ENCODE data around the gene MSI2. TPM values are rescaled to one million over a fixed set of nuclear protein-coding genes. Genes with fewer than 3 reads are reported as not detected.

Gene MSI2
- total and polyA plus RNA-seq, 2 donors (not counting 3 experiments of a cell fraction or from before 2014, with no cell fraction given) = 20.9 to 59.3 TPM

DNA sequence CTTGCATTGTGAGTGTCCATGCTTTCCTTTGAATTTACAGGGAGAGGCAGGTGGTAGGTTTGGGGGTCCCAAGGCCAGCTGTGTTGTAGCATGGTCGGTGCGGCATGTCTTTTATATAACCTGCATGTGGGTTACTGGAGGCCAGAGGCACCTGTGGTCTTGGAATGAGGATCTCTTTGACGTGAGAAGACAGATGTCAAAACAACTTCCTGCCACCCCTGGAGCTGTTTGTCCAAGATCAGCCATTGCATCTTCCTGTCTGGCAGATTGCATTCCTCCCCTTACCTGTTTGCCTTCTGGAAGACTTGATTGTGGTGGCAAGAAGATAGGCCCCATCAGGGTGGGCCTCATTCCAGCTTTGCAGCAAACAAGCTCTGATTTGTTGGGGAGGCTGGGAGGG is 175.1 kb downstream of the MSI2 start:
- Histone ChIP-seq H3K79me2 (ENCODE audit: control insufficient read depth, insufficient read depth, low read length) (no peaks in the 10 kb centered on the region), H3K9ac (replicated peaks; ENCODE audit: extremely low read depth, insufficient read depth, low read length) (no peak overlapping the region), H3K4me1 (ENCODE audit: control insufficient read depth, extremely low read depth, insufficient read depth, low read length) (peaks cover 4% of the 10 kb centered on the region), H3K9me1 (replicated peaks; ENCODE audit: control insufficient read depth, extremely low read depth, insufficient read depth, low read length) (no peaks in the 10 kb centered on the region), H3K36me3 (ENCODE audit: control insufficient read depth in 2 of 2, extremely low read depth in 1 of 2, insufficient read depth in 2 of 2, low read length in 2 of 2) (no peaks in the 10 kb centered on the region), H3K4me3 (replicated peaks in 1 of 3; ENCODE audit: insufficient read depth in 1 of 3, low read depth in 1 of 3, low read length in 3 of 3) (no peak overlapping the region), H2AFZ (ENCODE audit: low read depth, low read length) (no peak overlapping the region), H3K27me3 (ENCODE audit: control insufficient read depth in 2 of 2, insufficient read depth in 2 of 2, low read length in 2 of 2) (no peaks in the 10 kb centered on the region), H4K20me1 (replicated peaks; ENCODE audit: control insufficient read depth, extremely low read depth, insufficient read depth, low read length) (no peaks in the 10 kb centered on the region), H3K4me2 (ENCODE audit: insufficient read depth, low read length) (no peak overlapping the region), H3K27ac (ENCODE audit: insufficient read depth, low read depth, low read length) (no peak overlapping the region), H3K9me3 (replicated peaks; ENCODE audit: control insufficient read depth, insufficient read depth, low read length) (no peaks in the 10 kb centered on the region)
- TF ChIP-seq EZH2 (IDR thresholded peaks at IDR 0.05; ENCODE audit: borderline replicate concordance, low read depth, low read length, severe bottlenecking) (no peak), POLR2A (IDR thresholded peaks at IDR 0.05; ENCODE audit: low read depth, low read length) (no peak), GATA2 (IDR thresholded peaks at IDR 0.05; ENCODE audit: insufficient read depth, insufficient read length, low read depth, low read length) (no peak), MYC (IDR thresholded peaks at IDR 0.05; ENCODE audit: low read depth, low read length) (no peak), POLR2AphosphoS5 (IDR thresholded peaks at IDR 0.05; ENCODE audit: insufficient read depth, low read depth, low read length) (no peak), JUN (IDR thresholded peaks at IDR 0.05; ENCODE audit: borderline replicate concordance, insufficient read depth, insufficient read length, low read depth) (no peak), FOS (IDR thresholded peaks at IDR 0.05; ENCODE audit: borderline replicate concordance, insufficient read depth, low read length) (no peak)
- TF ChIP-seq, protein P1, sequence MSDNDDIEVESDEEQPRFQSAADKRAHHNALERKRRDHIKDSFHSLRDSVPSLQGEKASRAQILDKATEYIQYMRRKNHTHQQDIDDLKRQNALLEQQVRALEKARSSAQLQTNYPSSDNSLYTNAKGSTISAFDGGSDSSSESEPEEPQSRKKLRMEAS (IDR thresholded peaks at IDR 0.05; ENCODE audit: insufficient read depth, insufficient read length) = no peak
- TF ChIP-seq, protein P2, sequence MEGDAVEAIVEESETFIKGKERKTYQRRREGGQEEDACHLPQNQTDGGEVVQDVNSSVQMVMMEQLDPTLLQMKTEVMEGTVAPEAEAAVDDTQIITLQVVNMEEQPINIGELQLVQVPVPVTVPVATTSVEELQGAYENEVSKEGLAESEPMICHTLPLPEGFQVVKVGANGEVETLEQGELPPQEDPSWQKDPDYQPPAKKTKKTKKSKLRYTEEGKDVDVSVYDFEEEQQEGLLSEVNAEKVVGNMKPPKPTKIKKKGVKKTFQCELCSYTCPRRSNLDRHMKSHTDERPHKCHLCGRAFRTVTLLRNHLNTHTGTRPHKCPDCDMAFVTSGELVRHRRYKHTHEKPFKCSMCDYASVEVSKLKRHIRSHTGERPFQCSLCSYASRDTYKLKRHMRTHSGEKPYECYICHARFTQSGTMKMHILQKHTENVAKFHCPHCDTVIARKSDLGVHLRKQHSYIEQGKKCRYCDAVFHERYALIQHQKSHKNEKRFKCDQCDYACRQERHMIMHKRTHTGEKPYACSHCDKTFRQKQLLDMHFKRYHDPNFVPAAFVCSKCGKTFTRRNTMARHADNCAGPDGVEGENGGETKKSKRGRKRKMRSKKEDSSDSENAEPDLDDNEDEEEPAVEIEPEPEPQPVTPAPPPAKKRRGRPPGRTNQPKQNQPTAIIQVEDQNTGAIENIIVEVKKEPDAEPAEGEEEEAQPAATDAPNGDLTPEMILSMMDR (IDR thresholded peaks at IDR 0.05; ENCODE audit: extremely low read depth in 1 of 2, insufficient read depth in 1 of 2, low read depth in 1 of 2, low read length in 2 of 2) = no peak
- no peak for FAIRE-seq
- intact Hi-C loops (cut with micrococcal nuclease) = no loop called here
- ChIA-PET CTCF (interaction anchor here (0.6 to 1.4 kb wide), 4 partner anchors 9 to 188 kb away, joined by 3 to 7 read pairs (median 4); no protein-coding TSS in a partner anchor), POLR2A (no interaction called here)
- no TSS peak for BruUV-seq (replicated peaks)
- dilution Hi-C loops (cut with MboI; ENCODE audit: extremely low pct_ligation_motif_present, low sequenced_read_pairs) = no loop called here
- DNase-seq (ENCODE audit: low read depth, low spot score) = no peak

Measured in endothelial cell of umbilical vein (primary cell).